Endothelial cell of umbilical vein (primary cell): ENCODE results near the gene ZDHHC11B.

Source experiments
- EZH2 ChIP-seq: IDR thresholded peaks from 2 replicates; pipeline ENCODE4 v1.6.1; 2012; ENCODE audit warnings: borderline replicate concordance, low read depth, mild to moderate bottlenecking, moderate library complexity, low read length, inconsistent platforms; ENCODE audit not compliant: severe bottlenecking
- POLR2A ChIP-seq: IDR thresholded peaks from 2 replicates; pipeline ENCODE4 v1.6.1; 2012; ENCODE audit warnings: low read depth, mild to moderate bottlenecking, control low read depth, low read length
- POLR2AphosphoS5 ChIP-seq: IDR thresholded peaks from 2 replicates; pipeline ENCODE4 v1.6.1; 2012; ENCODE audit warnings: low read depth, mild to moderate bottlenecking, control low read depth, low read length, moderate library complexity; ENCODE audit not compliant: insufficient read depth
- TF ChIP-seq, protein P1 (sequence below): IDR thresholded peaks from 2 replicates; pipeline ENCODE4 v1.6.1; 2011; ENCODE audit not compliant: insufficient read depth, insufficient read length
- TF ChIP-seq, protein P2 (sequence below), 2 donors: IDR thresholded peaks; 1 replicate in 1 of 2; 2 replicates in 1 of 2; pipeline ENCODE4 v1.5.1; 2011; ENCODE audit warnings: low read length in 2 of 2, mild to moderate bottlenecking in 2 of 2, moderate library complexity in 2 of 2, control low read depth in 1 of 2, inconsistent platforms in 1 of 2, low read depth in 1 of 2; ENCODE audit not compliant: insufficient read depth in 1 of 2; ENCODE audit errors: extremely low read depth in 1 of 2

DNA sequence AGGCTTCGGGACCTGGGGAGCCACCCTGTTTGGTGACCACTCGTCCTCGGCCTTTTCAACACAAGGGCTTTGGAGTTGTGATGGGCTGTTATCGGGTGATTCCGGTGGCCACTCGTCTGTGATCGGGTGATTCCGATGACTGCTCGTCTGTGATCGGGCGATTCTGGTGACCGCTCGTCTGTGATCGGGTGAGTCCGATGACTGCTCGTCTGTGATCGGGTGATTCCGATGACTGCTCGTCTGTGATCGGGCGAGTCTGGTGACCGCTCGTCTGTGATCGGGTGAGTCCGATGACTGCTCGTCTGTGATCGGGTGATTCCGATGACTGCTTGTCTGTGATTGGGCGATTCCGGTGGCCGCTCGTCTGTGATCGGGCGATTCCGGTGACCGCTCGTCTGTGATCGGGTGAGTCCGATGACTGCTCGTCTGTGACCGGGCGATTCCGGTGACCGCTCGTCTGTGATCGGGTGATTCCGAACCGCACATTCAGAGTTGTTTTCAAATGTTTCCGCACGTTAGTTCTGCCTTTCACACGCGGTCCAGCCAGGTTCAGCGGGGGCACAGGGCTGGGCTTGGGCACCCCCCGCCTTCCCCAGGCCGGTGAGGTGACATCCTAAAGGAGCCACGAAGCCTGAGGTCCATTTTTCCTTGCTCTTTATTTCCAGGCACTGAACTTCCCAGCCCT, 121.6 kb downstream of the ZDHHC11B start:
- TF ChIP-seq POLR2AphosphoS5, result no peak
- TF ChIP-seq, protein P1, sequence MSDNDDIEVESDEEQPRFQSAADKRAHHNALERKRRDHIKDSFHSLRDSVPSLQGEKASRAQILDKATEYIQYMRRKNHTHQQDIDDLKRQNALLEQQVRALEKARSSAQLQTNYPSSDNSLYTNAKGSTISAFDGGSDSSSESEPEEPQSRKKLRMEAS, result no peak
- TF ChIP-seq POLR2A, result no peak
- TF ChIP-seq, protein P2, sequence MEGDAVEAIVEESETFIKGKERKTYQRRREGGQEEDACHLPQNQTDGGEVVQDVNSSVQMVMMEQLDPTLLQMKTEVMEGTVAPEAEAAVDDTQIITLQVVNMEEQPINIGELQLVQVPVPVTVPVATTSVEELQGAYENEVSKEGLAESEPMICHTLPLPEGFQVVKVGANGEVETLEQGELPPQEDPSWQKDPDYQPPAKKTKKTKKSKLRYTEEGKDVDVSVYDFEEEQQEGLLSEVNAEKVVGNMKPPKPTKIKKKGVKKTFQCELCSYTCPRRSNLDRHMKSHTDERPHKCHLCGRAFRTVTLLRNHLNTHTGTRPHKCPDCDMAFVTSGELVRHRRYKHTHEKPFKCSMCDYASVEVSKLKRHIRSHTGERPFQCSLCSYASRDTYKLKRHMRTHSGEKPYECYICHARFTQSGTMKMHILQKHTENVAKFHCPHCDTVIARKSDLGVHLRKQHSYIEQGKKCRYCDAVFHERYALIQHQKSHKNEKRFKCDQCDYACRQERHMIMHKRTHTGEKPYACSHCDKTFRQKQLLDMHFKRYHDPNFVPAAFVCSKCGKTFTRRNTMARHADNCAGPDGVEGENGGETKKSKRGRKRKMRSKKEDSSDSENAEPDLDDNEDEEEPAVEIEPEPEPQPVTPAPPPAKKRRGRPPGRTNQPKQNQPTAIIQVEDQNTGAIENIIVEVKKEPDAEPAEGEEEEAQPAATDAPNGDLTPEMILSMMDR (IDR thresholded peaks at IDR 0.05; ENCODE audit: extremely low read depth in 1 of 2, insufficient read depth in 1 of 2, low read depth in 1 of 2, low read length in 2 of 2), result no peak
- TF ChIP-seq EZH2, result no peak
